Thoracic aorta (tissue), 2 donors: Measurements from ENCODE around the gene CCDC88C. TPM values are rescaled to one million over a fixed set of nuclear protein-coding genes. Genes with fewer than 3 reads are reported as not detected.

ENCODE experiments used
- ATAC-seq: fragments of 150-250 bp; one replicate; pipeline ENCODE4 v1.8.0; 2017; ENCODE audit warnings: low read depth; ENCODE audit not compliant: insufficient number of reproducible peaks, low FRiP score
- DNase-seq: peaks from one replicate; pipeline ENCODE4 v3.0.0-alpha.2; 2020; ENCODE audit warnings: low spot score
- H3K27ac ChIP-seq, 2 donors: fragments of 200-600 bp; sonication (generic); 1 replicate in 1 of 2; 2 replicates in 1 of 2; pipeline ENCODE4 v1.5.1; 2016; ENCODE audit warnings: mild to moderate bottlenecking in 2 of 2, moderate library complexity in 2 of 2
- H3K27me3 ChIP-seq: fragments of 200-600 bp; sonication (generic); replicated peaks from 2 replicates; pipeline ENCODE4 v1.6.0; 2016; ENCODE audit warnings: mild to moderate bottlenecking; ENCODE audit not compliant: insufficient read depth
- H3K36me3 ChIP-seq: fragments of 200-600 bp; sonication (generic); one replicate; pipeline ENCODE4 v1.5.1; 2016
- H3K4me1 ChIP-seq, 2 donors: fragments of 200-600 bp; sonication (generic); 1 replicate in 1 of 2; 2 replicates in 1 of 2; pipeline versions ENCODE4 v1.5.1 to v1.6.0; 2016; ENCODE audit warnings: low read depth in 2 of 2, mild to moderate bottlenecking in 1 of 2; ENCODE audit not compliant: control insufficient read depth in 1 of 2
- H3K4me3 ChIP-seq: fragments of 200-600 bp; sonication (generic); 2 replicates; pipeline ENCODE4 v1.5.1; 2016; ENCODE audit warnings: mild to moderate bottlenecking
- H3K9me3 ChIP-seq: fragments of 200-600 bp; sonication (generic); 2 replicates; pipeline ENCODE4 v1.5.1; 2016
- CTCF ChIP-seq: fragments of 200-600 bp; sonication (generic); IDR thresholded peaks from one replicate; pipeline ENCODE4 v1.5.1; 2019; ENCODE audit warnings: antibody characterized with exemption
- total RNA-seq, 2 donors: library from RNA; depleted of rRNA; stranded (reverse); fragments of >200 nt; gene quantifications; one replicate each; pipeline versions ENCODE4 v1.1.0 to v1.2.3, GENCODE V29; 2016

CCDC88C gene
- total RNA-seq, 2 donors from 2014 or later, result 3.7 to 11.5 TPM

GRCh38 chr14:91284791-91285548, 132.7 kb downstream of the CCDC88C start:
- peaks cover 0 to 11% of the 10 kb centered on the region in 2 donors for H3K4me1 ChIP-seq
- TF ChIP-seq CTCF, result no peak
- no peaks in the 10 kb centered on the region for H3K27me3 ChIP-seq
- no peak for DNase-seq
- no peaks in the 10 kb centered on the region for H3K9me3 ChIP-seq
- H3K4me3 ChIP-seq, result no peak overlapping the region
- H3K27ac ChIP-seq, result no peak overlapping the region
- H3K36me3 ChIP-seq, result no peaks in the 10 kb centered on the region
- ATAC-seq, result no peak

- no peak overlapping the region for H3K4me3 ChIP-seq
- ATAC-seq (no peak), DNase-seq (no peak)
- H3K27ac ChIP-seq, result no peak overlapping the region
- H3K27me3 ChIP-seq, result no peaks in the 10 kb centered on the region
- H3K36me3 ChIP-seq, result no peaks in the 10 kb centered on the region
- H3K9me3 ChIP-seq, result no peaks in the 10 kb centered on the region
- H3K4me1 ChIP-seq, result peaks cover 0 to 11% of the 10 kb centered on the region in 2 donors
- no peak for TF ChIP-seq CTCF
Measured at GRCh38 chr14:91284146-91284790, 133.4 kb downstream of the CCDC88C start.

GRCh38 chr14:91283666-91284065, 134.0 kb downstream of the CCDC88C start:
- H3K4me1 ChIP-seq, result peaks cover 0 to 11% of the 10 kb centered on the region in 2 donors
- H3K9me3 ChIP-seq, result no peaks in the 10 kb centered on the region
- H3K36me3 ChIP-seq, result no peaks in the 10 kb centered on the region
- H3K27me3 ChIP-seq, result no peaks in the 10 kb centered on the region
- no peak for TF ChIP-seq CTCF
- no peak overlapping the region for H3K4me3 ChIP-seq
- ATAC-seq (no peak), DNase-seq (no peak)
- no peak overlapping the region for H3K27ac ChIP-seq

GRCh38 chr14:91282954-91283645, 134.5 kb downstream of the CCDC88C start:
- no peaks in the 10 kb centered on the region for H3K36me3 ChIP-seq
- no peak overlapping the region for H3K27ac ChIP-seq
- H3K4me3 ChIP-seq, result no peak overlapping the region
- no peaks in the 10 kb centered on the region for H3K9me3 ChIP-seq
- DNase-seq, result no peak
- peaks cover 0 to 11% of the 10 kb centered on the region in 2 donors for H3K4me1 ChIP-seq
- no peak for ATAC-seq
- TF ChIP-seq CTCF, result no peak
- no peaks in the 10 kb centered on the region for H3K27me3 ChIP-seq

GRCh38 chr14:91281346-91281745, 136.3 kb downstream of the CCDC88C start:
- no peak for DNase-seq
- no peak for TF ChIP-seq CTCF
- ATAC-seq, result no peak
- no peaks in the 10 kb centered on the region for H3K36me3 ChIP-seq
- H3K4me3 ChIP-seq, result no peak overlapping the region
- no peak overlapping the region for H3K27ac ChIP-seq
- no peaks in the 10 kb centered on the region for H3K27me3 ChIP-seq
- H3K4me1 ChIP-seq, result peaks cover 0 to 11% of the 10 kb centered on the region in 2 donors
- H3K9me3 ChIP-seq, result no peaks in the 10 kb centered on the region
